Anterior cingulate cortex (tissue), 58 donors: ENCODE data around the gene RPS6KA2.

ENCODE experiments used
- DNase-seq, 58 donors: peaks; one replicate each; lab custom pipeline; 2025; lab: John Stamatoyannopoulos, UW

The RPS6KA2 gene

GRCh38 chr6:166514196-166514595, 112.9 kb downstream of the RPS6KA2 start:
- DNase-seq, result peak in 1 of 58 donors; percentile 13

GRCh38 chr6:166512567-166512966, 114.5 kb downstream of the RPS6KA2 start:
- peak in 2 of 58 donors; percentile 7 to 22 for DNase-seq

GRCh38 chr6:166511316-166511715, 115.7 kb downstream of the RPS6KA2 start:
- DNase-seq, result no peak

GRCh38 chr6:166509193-166509592, 117.9 kb downstream of the RPS6KA2 start:
- no peak for DNase-seq

GRCh38 chr6:166508726-166509125, 118.3 kb downstream of the RPS6KA2 start:
- no peak for DNase-seq

- DNase-seq, result no peak
These were observed 119.1 kb downstream of the RPS6KA2 start for GRCh38 chr6:166507809-166508564.

- DNase-seq, result no peak
These were observed 119.7 kb downstream of the RPS6KA2 start for GRCh38 chr6:166507380-166507779.

- no peak for DNase-seq
These were observed 121.7 kb downstream of the RPS6KA2 start for GRCh38 chr6:166505133-166505905.

- no peak for DNase-seq
These were observed 123.0 kb downstream of the RPS6KA2 start for GRCh38 chr6:166504100-166504499.

- no peak for DNase-seq
These were observed 123.8 kb downstream of the RPS6KA2 start for GRCh38 chr6:166503167-166503744.

- DNase-seq, result no peak
These were observed 124.6 kb downstream of the RPS6KA2 start for GRCh38 chr6:166502453-166502852.

- no peak for DNase-seq
These were observed 125.8 kb downstream of the RPS6KA2 start for GRCh38 chr6:166501246-166501645.

GRCh38 chr6:166500246-166500645, 126.8 kb downstream of the RPS6KA2 start:
- peak in 45 of 58 donors; percentile 7 to 81 (median 50) for DNase-seq

- no peak for DNase-seq
These were observed 127.5 kb downstream of the RPS6KA2 start for GRCh38 chr6:166499350-166500163.

GRCh38 chr6:166498661-166499349, 128.2 kb downstream of the RPS6KA2 start:
- no peak for DNase-seq

- DNase-seq, result no peak
These were observed 128.8 kb downstream of the RPS6KA2 start for GRCh38 chr6:166498228-166498627.

GRCh38 chr6:166497087-166497899, 129.8 kb downstream of the RPS6KA2 start:
- no peak for DNase-seq

- DNase-seq, result no peak
These were observed 130.6 kb downstream of the RPS6KA2 start for GRCh38 chr6:166496460-166496859.
